Measurements from ENCODE around the gene HSPA4.
"Not testable (repeated sequence)": the region's sequence is repeated elsewhere in the genome, so short reads cannot be mapped to it uniquely, and the experiment has no call there.

The HSPA4 gene

DNA sequence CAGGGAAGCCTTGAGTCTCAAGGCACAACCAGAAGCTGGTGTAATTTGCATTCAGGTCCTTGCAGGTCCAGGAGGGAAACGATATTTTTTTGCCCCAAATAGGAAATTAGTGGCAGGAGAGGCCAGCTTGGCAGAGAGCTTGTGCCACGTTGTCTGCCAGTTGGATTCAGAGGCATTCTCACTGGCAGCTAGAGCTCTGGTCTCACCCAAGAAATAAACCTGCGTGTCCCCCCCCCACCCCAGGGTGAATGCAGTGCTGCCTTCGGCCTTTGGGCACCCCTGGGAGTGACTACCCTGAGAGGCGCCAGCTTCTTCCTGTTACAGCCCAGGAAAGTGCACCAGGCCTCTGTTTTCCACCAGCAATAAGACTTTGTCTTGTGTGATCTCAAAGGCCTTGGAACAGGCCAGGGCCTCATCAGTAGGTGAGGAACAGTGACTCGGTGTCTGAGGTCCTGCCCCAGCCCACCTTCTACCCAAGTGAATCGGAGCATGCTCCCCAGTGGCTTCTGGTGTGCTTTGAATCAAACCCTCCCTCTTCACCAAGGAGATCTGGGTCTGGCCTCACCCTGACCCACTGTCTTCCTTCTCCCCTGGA, 68.4 kb downstream of the HSPA4 start:
- in situ Hi-C loops (cut with MboI; ENCODE audit: low sequenced_read_pairs) = loop anchor here (25.0 kb wide), 2 partner anchors 167 to 342 kb away; no protein-coding TSS in a partner anchor

DNA sequence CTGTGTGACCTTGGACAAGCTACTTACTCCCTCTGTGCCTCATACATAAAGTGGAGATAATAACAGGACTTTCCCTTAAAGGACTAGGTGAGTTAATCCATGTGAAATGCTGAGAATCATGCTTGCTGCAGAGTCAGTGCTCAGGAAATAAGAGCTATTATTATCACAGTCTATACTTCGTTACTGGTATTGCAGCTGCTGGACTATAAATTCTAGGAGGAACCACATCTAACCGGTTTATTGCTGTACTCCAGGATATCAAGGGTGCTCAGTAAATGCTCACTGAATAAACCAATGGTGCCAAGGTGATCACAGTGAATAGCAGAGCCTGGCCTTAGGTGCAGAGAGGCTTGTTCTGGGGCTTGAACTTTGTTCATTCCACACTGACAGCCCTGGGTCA, 69.3 kb downstream of the HSPA4 start:
- in situ Hi-C loops (cut with MboI; ENCODE audit: low sequenced_read_pairs) = loop anchor here (25.0 kb wide), 2 partner anchors 166 to 341 kb away; no protein-coding TSS in a partner anchor

DNA sequence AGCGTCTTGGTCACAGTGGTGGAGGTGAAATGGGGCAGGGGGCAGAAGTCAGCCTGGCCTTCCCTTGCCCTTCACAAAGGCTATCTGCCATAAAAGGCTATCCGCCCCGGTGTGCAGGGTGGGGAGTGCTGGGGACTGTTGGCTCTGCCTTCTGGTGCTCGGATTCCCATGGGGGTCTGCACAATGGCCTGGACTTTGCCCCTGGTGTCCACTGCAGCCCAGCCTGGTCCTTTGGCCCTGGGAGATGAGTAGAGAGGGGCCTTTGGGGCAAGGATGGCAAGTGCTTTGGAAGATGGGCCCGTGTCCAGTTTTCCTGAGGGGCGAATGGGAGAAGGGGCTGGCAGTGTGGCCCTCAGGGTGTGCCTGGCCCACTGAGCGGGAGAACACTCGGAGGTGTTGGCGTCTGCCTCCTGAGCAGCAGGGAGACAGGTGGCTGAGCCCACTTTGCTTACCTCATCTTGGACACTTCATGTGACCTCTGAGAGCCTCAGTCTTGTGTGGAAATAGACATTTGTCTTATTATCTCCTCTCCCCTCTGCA, 69.9 kb downstream of the HSPA4 start:
- in situ Hi-C loops (cut with MboI; ENCODE audit: low sequenced_read_pairs) = loop anchor here (25.0 kb wide), 2 partner anchors 166 to 341 kb away; no protein-coding TSS in a partner anchor

DNA sequence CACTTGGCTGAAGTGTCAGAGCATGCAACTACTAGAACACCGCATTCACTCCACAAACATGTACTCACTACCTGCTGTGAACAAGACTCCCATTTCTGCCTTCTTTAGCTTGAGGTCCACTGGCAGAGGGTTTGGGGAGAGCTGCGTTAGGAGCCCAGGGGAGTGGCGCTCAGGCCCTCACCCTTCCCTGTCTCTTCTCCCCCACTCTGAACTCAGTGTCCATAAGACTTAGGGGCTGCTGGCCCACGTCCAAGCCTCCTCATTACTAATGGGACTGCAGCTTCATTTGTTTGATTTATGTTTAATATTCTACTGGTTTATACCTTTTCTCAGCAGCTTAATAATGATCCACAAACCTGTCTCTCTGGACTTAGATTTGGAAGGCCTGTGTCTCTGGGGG, 70.9 kb downstream of the HSPA4 start:
- in situ Hi-C loops (cut with MboI; ENCODE audit: low sequenced_read_pairs) = loop anchor here (25.0 kb wide), 2 partner anchors 165 to 340 kb away; no protein-coding TSS in a partner anchor

DNA sequence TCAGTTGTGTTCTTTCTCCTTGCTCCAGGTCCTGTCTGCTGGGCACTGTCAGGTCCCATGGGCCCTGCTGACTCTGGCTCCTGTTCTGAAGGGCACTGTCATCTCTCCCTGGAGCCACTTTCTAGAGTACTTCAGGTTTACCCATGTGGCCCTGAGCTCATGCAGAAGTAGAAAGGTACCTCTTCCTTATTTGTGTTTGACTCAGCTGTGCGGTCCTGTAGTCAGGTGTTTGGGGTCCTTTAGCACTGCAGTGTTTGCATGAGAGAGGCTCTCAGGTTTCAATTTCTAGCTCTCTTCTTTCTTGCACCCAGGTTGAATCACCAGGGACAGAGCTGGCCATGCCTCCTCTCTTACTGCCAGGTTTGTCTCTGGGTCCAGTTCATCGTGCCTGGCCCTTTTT, 71.5 kb downstream of the HSPA4 start:
- in situ Hi-C loops (cut with MboI; ENCODE audit: low sequenced_read_pairs) = loop anchor here (25.0 kb wide), 2 partner anchors 164 to 339 kb away; no protein-coding TSS in a partner anchor

DNA sequence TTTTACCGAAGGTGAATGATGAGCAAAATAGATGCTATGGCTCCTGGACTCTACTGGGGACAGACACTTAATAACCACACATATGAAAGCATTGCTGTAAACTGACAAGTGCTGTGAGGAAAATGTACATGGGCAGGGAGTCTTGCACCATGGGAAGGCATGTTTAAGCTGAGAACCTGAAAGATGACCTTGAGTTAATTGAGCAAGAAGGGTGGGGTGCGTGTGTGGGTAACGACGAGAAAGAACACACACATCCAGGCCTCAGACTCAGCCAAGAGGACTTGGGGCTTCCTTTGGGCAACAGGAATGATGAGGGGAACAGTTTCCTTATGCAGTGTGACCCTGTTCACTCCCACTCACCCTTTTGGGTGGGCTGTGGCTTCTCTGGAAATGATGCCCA, 73.1 kb downstream of the HSPA4 start:
- in situ Hi-C loops (cut with MboI; ENCODE audit: low sequenced_read_pairs) = loop anchor here (25.0 kb wide), 2 partner anchors 162 to 337 kb away; no protein-coding TSS in a partner anchor

DNA sequence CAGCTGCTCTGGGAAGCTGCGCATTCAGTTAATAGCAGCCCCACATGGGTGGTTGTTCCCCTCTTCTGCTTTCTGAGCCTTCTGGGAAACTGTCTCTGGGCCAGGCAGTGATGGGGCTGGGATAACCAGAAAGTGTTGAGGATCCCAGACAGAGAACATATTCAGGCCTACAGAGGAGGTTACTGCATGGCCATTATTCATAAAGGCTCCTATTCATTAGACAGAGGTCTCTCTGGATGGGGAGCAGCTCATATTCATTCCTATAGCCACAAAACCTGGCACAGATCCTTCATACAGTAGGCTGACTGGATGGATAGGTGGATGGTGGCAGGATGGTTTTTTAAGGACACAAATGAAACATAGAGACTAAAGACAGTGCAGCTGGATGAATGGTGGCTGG, 76.3 kb downstream of the HSPA4 start:
- in situ Hi-C loops (cut with MboI; ENCODE audit: low sequenced_read_pairs) = no loop called here

DNA sequence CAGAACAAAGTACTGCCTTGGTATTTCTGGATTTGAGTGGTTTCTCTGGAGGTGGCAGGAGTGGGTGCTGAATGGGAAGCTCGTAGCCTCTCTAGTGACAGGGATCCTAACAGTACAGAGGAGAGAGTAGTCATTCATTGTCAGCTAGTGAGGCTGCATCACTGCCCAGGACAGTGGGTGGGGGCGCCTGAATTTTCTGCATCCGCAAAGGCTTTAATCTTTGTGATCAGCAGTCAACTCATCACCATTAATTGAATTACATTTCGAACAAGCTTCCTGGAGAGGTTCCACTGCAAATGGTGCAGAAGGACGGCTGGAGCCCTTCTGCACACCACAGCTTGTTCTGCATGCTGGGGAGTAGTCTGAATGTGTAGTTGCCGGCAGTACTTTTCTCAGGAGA, 77.5 kb downstream of the HSPA4 start:
- in situ Hi-C loops (cut with MboI; ENCODE audit: low sequenced_read_pairs) = no loop called here

DNA sequence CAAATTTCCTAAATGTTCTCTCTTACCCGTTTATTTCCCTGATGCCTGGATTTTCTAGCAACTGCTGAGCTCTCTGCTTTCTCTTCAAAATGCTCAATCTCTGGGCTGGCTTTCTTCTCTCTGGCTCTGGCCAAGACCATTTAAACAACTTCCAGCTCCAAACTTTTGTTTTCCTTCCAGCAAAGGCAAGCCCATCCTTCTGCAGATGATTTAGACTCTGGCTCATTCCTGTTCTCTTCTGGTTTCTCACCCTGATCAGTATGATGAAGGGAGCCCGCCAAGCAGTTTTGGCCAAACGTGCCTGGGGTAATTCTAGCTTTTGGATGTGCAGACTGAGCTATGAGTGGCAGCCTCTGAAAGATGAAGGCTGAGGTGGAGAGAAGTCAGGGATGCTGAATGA, 78.1 kb downstream of the HSPA4 start:
- in situ Hi-C loops (cut with MboI; ENCODE audit: low sequenced_read_pairs) = no loop called here

DNA sequence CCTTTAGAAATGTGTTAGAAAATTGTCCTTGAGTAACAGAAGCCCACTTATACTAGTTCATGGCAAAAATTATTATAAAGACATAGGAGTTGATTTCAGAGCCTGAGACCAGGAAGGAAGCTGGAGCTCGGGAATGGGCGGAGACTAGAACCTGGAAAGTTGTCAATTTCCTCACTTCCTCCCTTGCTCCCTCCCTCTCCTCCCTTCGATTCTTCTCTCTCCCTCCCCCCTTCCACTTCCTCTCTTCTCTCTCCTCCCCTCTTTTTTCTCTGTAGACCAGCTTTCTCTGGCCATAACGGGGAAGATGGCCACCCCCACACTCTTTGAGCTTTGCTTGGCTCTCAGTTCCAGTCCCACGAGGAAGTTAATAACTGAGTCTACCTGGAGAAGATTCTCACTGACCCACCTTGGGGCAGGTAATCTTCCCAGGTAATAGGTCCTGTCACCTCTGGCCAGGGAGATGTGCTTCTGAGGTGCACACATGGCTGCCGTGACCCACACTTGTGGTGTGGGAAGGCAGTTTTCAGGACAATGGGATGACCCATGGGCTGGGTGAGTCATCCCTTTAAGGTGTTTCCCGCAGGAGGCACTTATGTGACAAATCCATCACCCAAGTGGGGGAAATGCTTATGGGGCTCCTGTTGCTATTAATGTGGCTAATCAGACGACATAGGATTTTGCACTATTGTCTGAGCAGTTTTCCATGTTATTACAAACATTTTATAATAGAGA, 78.7 kb downstream of the HSPA4 start:
- in situ Hi-C loops (cut with MboI; ENCODE audit: low sequenced_read_pairs) = no loop called here

DNA sequence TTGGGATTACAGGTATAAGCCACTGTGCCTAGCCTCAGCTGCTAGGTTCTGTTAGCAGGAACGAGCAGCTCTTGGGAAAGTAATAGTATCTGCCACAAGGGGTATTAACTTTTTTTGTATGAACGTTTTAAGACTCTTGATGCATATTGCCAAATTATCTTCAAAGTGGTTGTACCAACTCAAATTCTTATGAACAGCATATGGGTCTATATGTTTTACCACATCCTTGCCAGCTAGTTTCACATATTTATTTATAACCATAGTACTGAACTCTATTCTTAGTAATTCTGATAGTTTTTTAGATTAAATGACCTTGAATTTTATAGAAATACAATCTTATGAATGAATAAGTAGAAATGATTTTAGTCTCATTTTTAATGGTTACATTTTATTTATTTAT, 80.9 kb downstream of the HSPA4 start:
- in situ Hi-C loops (cut with MboI; ENCODE audit: low sequenced_read_pairs) = no loop called here

DNA sequence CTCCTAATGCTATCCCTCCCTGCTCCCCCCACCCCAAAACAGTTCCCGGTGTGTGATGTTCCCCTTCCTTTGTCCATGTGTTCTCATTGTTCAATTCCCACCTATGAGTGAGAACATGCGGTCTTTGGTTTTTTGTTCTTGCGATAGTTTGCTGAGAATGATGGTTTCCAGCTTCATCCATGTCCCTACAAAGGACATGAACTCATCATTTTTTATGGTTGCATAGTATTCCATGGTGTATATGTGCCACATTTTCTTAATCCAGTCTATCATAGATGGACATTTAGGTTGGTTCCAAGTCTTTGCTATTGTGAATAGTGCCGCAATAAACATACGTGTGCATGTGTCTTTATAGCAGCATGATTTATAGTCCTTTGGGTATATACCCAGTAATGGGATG, 81.4 kb downstream of the HSPA4 start:
- in situ Hi-C loops (cut with MboI; ENCODE audit: low sequenced_read_pairs) = not testable (repeated sequence)

DNA sequence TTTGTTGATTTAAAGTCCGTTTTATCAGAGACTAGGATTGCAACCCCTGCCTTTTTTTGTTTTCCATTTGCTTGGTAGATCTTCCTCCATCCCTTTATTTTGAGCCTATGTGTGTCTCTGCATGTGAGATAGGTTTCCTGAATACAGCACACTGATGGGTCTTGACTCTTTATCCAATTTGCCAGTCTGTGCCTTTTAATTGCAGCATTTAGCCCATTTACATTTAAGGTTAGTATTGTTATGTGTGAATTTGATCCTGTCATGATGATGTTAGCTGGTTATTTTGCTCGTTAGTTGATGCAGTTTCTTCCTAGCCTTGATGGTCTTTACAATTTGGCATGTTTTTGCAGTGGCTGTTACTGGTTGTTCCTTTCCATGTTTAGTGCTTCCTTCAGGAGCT, 85.1 kb downstream of the HSPA4 start:
- in situ Hi-C loops (cut with MboI; ENCODE audit: low sequenced_read_pairs) = not testable (repeated sequence)

DNA sequence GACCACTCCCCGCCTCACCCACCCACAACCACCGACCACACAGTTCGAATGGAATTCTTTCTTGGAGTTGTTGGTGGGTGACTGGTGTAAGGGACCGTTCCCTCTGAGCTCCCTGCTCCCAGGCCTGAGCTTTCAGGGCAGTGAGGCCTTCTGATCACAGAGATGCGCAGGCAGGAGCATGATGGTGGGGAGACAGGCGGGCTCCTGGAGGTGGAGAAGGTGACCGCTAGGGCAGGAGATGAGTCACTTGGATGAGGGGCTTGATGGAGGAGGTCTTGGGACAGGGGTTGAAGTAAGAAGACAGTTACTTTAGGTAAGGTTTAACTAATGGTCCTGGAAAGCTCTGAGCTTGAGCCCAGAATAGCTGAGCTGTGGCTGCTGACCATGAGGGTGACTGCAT, 88.5 kb downstream of the HSPA4 start:
- in situ Hi-C loops (cut with MboI; ENCODE audit: low sequenced_read_pairs) = no loop called here

DNA sequence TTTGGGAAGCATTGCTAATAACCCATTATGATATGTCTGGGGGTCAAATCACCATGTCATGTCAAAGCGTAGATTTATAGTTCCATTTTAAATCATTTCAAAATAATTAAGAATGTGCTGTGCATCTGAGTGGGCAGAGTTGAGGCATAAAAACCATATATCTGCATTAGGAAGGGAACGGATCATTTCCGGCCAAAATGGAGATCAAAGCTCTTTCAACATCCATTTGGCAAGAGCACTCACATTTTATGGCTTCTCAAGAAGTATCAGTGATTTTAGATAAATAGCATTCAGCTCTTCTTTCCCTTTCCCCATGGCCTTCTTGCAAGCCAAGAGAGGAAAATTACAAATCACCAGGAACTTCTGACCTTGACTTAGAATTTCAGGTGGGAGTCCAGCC, 89.9 kb downstream of the HSPA4 start:
- in situ Hi-C loops (cut with MboI; ENCODE audit: low sequenced_read_pairs) = no loop called here

DNA sequence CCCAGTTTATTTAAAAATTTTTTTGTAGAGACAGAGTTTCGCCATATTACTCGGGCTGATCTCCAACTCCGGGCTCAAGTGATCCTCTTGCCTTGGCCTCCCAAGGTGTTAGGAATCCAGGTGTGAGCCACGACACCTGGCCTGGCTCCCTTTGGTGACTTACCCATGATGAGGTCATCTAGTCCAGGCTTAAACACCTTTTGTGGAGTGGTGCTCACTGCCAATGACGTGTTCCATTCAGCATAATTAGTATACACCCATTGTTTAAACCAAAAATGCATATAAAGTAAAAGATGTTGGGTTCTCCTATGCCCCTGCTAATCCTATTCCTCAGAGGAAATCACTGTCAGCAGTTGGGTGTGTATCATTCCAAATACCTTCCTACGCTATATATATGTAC, 91.0 kb downstream of the HSPA4 start:
- in situ Hi-C loops (cut with MboI; ENCODE audit: low sequenced_read_pairs) = no loop called here

DNA sequence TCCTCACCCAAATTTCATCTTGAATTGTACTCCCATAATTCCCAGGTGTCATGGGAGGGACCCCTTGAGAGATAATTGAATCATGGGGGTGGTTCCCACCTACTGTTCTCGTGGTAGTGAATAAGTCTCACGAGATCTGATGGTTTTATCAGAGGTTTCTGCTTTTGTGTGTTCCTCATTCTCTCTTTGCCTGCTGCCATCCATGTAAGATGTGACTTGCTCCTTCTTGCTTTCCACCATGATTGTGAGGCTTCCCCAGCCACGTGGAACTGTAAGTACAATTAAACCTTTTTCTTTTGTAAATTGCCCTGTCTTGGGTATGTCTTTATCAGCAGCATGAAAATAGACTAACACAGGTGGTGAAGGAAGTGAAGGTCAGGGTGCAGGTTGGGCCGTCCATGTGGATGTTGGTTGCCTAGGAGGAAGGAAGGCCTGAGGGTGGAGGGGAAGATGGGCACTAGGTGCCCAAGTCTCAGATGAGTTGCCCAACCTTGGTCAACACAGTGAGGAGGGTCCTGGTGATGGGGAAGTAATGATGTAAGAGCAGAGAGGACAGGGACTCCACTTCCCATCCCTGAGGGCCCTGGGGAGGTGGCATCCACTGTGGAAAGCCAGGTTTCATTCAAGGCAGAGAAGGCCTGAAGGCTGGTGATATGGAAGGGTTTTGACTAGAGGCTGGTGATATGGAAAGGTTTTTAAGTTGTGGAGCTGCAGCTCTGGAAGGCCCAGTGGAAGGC, 92.6 kb downstream of the HSPA4 start:
- in situ Hi-C loops (cut with MboI; ENCODE audit: low sequenced_read_pairs) = no loop called here

DNA sequence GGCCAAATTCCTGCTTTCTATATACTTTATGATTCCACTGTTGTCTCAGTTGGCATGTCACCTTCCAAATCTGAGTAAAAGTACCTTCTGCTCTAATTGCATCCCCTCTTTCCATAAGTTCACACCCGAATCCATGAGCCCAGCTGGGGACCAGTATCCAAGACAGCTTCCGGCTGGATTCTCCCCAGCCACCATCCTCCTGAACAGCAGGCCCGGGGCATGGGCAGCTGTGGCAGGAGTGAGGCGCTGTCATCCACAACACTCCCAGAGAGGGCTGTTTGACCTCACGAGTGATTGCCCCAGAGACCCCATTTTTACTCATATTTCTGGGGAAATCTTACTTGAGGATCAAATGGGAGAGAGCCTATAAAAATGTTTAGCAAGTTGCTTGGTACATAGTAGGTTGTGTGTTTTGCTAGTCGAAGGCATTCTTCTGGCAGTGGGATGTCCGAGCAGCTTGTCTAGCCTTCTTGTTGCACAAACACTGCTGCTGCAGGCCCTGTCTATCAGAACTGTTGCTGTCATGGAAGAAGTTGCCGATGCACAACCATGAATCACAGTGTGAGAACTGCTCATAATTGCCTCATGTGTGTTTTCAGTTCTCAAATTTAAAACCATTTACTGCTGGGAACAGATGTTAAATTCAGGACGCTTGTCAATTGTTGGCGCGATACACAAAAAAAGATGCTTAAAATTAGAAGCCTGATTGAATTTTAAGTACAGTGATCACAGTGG, 93.8 kb downstream of the HSPA4 start:
- in situ Hi-C loops (cut with MboI; ENCODE audit: low sequenced_read_pairs) = no loop called here

DNA sequence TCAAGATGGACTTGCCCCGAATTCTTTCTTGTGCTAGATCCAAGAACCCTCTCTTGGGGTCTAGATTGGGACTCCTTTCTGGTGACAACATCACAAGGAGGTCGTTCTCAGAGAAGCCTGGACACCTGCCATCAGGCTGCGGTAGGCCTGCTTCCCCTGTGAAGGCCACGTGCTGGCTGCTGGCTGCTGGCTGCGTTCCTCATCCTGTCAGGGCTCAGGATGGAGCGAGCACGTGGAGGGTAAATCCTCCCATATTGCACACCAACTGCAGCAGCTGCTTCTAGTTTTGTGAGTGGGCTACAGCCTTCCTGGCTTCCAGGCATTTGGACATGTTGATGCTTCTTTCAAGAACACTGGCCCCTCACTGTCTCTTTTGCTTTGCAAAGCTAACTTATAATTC, 95.6 kb downstream of the HSPA4 start:
- in situ Hi-C loops (cut with MboI; ENCODE audit: low sequenced_read_pairs) = no loop called here

DNA sequence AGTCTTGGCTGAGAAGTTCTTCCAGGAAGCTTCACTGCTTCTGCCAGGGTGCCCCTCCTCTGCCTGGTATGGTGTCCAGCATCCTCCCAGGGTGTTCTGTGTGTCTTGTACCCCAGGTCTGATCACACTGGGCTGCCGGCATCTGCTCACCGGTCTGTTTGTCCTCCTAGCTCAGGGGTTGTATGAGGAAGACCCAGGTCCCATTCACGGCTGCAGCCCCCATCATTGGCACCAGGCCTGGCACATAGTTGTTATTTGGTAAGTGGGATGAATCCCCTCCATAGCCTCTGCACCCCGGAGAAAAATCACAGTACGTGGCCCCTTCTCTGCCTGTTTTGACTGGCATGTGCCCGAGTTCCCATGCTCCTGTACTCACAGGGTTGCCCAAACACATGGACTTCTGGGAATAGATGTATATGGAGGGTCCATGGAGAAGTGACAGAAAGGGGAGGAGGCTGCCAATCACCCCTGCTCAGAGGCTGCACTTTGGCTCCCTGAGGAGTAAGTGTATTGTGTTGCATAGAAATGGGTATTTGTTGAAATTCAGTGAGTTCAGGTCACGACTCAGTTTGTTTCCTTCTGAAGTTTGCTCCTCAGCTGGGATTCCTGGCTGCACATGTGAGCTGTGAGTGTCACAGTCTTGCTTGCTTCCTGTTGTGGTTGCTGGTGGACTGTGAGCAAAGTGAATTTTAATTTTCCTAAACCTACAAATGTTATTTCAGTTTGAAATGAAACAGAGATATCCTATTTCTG, 96.2 kb downstream of the HSPA4 start:
- in situ Hi-C loops (cut with MboI; ENCODE audit: low sequenced_read_pairs) = no loop called here

Measured in HL-60/S4 (cell line).